ENCODE data around the gene PMM2.
A peak's percentile ranks its signal among the peaks of the same experiment; 100 is the strongest.

Gene PMM2

GRCh38 chr16:8845699-8846298 lies 48.2 kb downstream of the PMM2 start:
- ChIA-PET POLR2A (ENCODE audit: low non-redundant PET) (no interaction called here), CTCF (interaction anchor here (0.6 kb wide), 2 partner anchors 21 to 1369 kb away, joined by 3 to 4 read pairs; no protein-coding TSS in a partner anchor)
- no peak for TF ChIP-seq CTCF (conservative IDR thresholded peaks at IDR 0.05; ENCODE audit: low read depth)
- H3K27ac ChIP-seq, result peak overlapping the region; percentile 96
- no peak for DNase-seq (ENCODE audit: low spot score)

- no peak for DNase-seq (ENCODE audit: low spot score)
- TF ChIP-seq CTCF (conservative IDR thresholded peaks at IDR 0.05; ENCODE audit: low read depth), result no peak
- ChIA-PET CTCF (interaction anchor here (0.5 to 0.6 kb wide), 2 partner anchors 39 to 1368 kb away, joined by 3 read pairs; no protein-coding TSS in a partner anchor), POLR2A (ENCODE audit: low non-redundant PET) (no interaction called here)
- peak overlapping the region; percentile 96 for H3K27ac ChIP-seq
Observed at GRCh38 chr16:8846401-8846932, 48.8 kb downstream of the PMM2 start.

GRCh38 chr16:8847145-8847544 lies 49.5 kb downstream of the PMM2 start:
- peak overlapping the region; percentile 96 for H3K27ac ChIP-seq
- TF ChIP-seq CTCF (conservative IDR thresholded peaks at IDR 0.05; ENCODE audit: low read depth), result no peak
- ChIA-PET POLR2A (ENCODE audit: low non-redundant PET) (no interaction called here), CTCF (interaction anchor here (0.5 kb wide), 1 partner anchor 38 kb away, joined by 3 read pairs; no protein-coding TSS in a partner anchor)
- DNase-seq (ENCODE audit: low spot score), result no peak

- peak overlapping the region; percentile 96 for H3K27ac ChIP-seq
- no peak for TF ChIP-seq CTCF (conservative IDR thresholded peaks at IDR 0.05; ENCODE audit: low read depth)
- DNase-seq (ENCODE audit: low spot score), result no peak
- CTCF ChIA-PET, result no interaction called here
- POLR2A ChIA-PET (ENCODE audit: low non-redundant PET), result no interaction called here
Observed at GRCh38 chr16:8847623-8848022, 50.0 kb downstream of the PMM2 start.

- DNase-seq (ENCODE audit: low spot score), result no peak
- no peak for TF ChIP-seq CTCF (conservative IDR thresholded peaks at IDR 0.05; ENCODE audit: low read depth)
- POLR2A ChIA-PET (ENCODE audit: low non-redundant PET), result no interaction called here
- H3K27ac ChIP-seq, result peak overlapping the region; percentile 96
- CTCF ChIA-PET, result interaction anchor here (0.6 to 0.8 kb wide), 2 partner anchors 16 to 36 kb away, joined by 3 to 4 read pairs; no protein-coding TSS in a partner anchor
Observed at GRCh38 chr16:8848231-8848938, 50.7 kb downstream of the PMM2 start.

GRCh38 chr16:8848939-8849391 lies 51.3 kb downstream of the PMM2 start:
- peak; percentile 91 for DNase-seq (ENCODE audit: low spot score)
- POLR2A ChIA-PET (ENCODE audit: low non-redundant PET), result no interaction called here
- CTCF ChIA-PET, result interaction anchor here (0.6 to 0.8 kb wide), 2 partner anchors 16 to 35 kb away, joined by 3 to 4 read pairs; no protein-coding TSS in a partner anchor
- no peak for TF ChIP-seq CTCF (conservative IDR thresholded peaks at IDR 0.05; ENCODE audit: low read depth)
- peak overlapping the region; percentile 96 for H3K27ac ChIP-seq

All from RWPE1 (cell line).